Tibial nerve (tissue), 4 donors: ENCODE data around the gene INSIG1. TPM values are rescaled to one million over a fixed set of nuclear protein-coding genes. Genes with fewer than 3 reads are reported as not detected.

ENCODE experiments used
- DNase-seq, 2 donors: peaks; one replicate each; pipeline ENCODE4 v3.0.0-alpha.2; 2019; ENCODE audit warnings: low spot score in 2 of 2
- H3K27ac ChIP-seq, 4 donors: fragments of 200-600 bp; sonication (generic) in 3 of 4; one replicate each; pipeline ENCODE4 v1.5.1; 2017 to 2019; ENCODE audit warnings: mild to moderate bottlenecking in 1 of 4
- H3K27me3 ChIP-seq, 2 donors: fragments of 200-600 bp; sonication (generic) in 1 of 2; one replicate each; pipeline versions ENCODE4 v1.5.1 to v1.6.0; 2017 to 2019
- H3K36me3 ChIP-seq, 3 donors: fragments of 200-600 bp; sonication (generic); one replicate each; pipeline ENCODE4 v1.5.1; 2018 to 2019
- H3K4me1 ChIP-seq, 4 donors: fragments of 200-600 bp; sonication (generic) in 3 of 4; one replicate each; pipeline ENCODE4 v1.5.1; 2017 to 2019
- H3K4me3 ChIP-seq, 4 donors: fragments of 200-600 bp; sonication (generic) in 3 of 4; one replicate each; pipeline ENCODE4 v1.5.1; 2017 to 2019; ENCODE audit warnings: mild to moderate bottlenecking in 1 of 4, moderate library complexity in 1 of 4
- H3K9me3 ChIP-seq, 4 donors: fragments of 200-600 bp; sonication (generic) in 3 of 4; one replicate each; pipeline ENCODE4 v1.5.1; 2017 to 2019
- CTCF ChIP-seq, 5 experiments: fragments of 200-600 bp in 3 of 5; fragments of 450-650 bp in 2 of 5; sonication (generic) in 3 of 5; IDR thresholded peaks; one replicate each; pipeline ENCODE4 v1.5.1; 2016 to 2019; ENCODE audit warnings: antibody characterized with exemption in 5 of 5, mild to moderate bottlenecking in 3 of 5, moderate library complexity in 2 of 5
- EP300 ChIP-seq, 2 donors: sonication (generic); formaldehyde crosslinking; IDR thresholded peaks; one replicate each; pipeline ENCODE4 v1.6.1; 2017; ENCODE audit warnings: antibody characterized with exemption in 2 of 2, mild to moderate bottlenecking in 1 of 2
- POLR2A ChIP-seq, 2 donors: fragments of 450-650 bp; IDR thresholded peaks; one replicate each; pipeline ENCODE4 v1.6.1; 2017; ENCODE audit warnings: antibody characterized with exemption in 2 of 2, mild to moderate bottlenecking in 2 of 2, moderate library complexity in 2 of 2
- WGBS, 2 donors: methylation state at CpG; one replicate each; pipeline ENCODE4 v1.1.5; 2018; 5-methylcytosine and 5-hydroxymethylcytosine counted together
- total RNA-seq, 4 donors: library from RNA; depleted of rRNA; stranded (reverse); fragments of >200 nt; gene quantifications; one replicate each; pipeline ENCODE4 v1.1.0, GENCODE V29; 2016

The INSIG1 gene
- total RNA-seq, 4 donors from 2014 or later, result 66.9 to 91.7 (median 80.5) TPM

GRCh38 chr7:155336812-155337602, 39.3 kb downstream of the INSIG1 start:
- Histone ChIP-seq H3K27me3 (peaks cover 0 to 14% of the 10 kb centered on the region in 2 donors), H3K9me3 (no peaks in the 10 kb centered on the region), H3K4me3 (no peak overlapping the region), H3K4me1 (no peaks in the 10 kb centered on the region), H3K27ac (no peak overlapping the region), H3K36me3 (no peaks in the 10 kb centered on the region)
- no peak for TF ChIP-seq CTCF (IDR thresholded peaks at IDR 0.05)
- 79 to 83% methylated on average over 21 of the region's 21 CpGs for WGBS, 2 donors
- no peak for DNase-seq

- Histone ChIP-seq H3K9me3 (no peaks in the 10 kb centered on the region), H3K27ac (no peak overlapping the region), H3K27me3 (peaks cover 0 to 12% of the 10 kb centered on the region in 2 donors), H3K4me1 (no peaks in the 10 kb centered on the region), H3K36me3 (no peaks in the 10 kb centered on the region), H3K4me3 (no peak overlapping the region)
- no peak for DNase-seq
- TF ChIP-seq CTCF (IDR thresholded peaks at IDR 0.05) (no peak), EP300 (IDR thresholded peaks at IDR 0.05) (no peak), POLR2A (IDR thresholded peaks at IDR 0.05) (no peak)
- 83 to 84% methylated on average over 37 of the region's 37 CpGs for WGBS, 2 donors
These were observed 40.4 kb downstream of the INSIG1 start for GRCh38 chr7:155337946-155338631.

- H3K27ac ChIP-seq, result no peak overlapping the region
- no peak for DNase-seq
- H3K9me3 ChIP-seq, result no peaks in the 10 kb centered on the region
- TF ChIP-seq EP300 (IDR thresholded peaks at IDR 0.05), result no peak
- no peak for TF ChIP-seq POLR2A (IDR thresholded peaks at IDR 0.05)
- no peak for TF ChIP-seq CTCF (IDR thresholded peaks at IDR 0.05)
- H3K4me3 ChIP-seq, result no peak overlapping the region
- no peaks in the 10 kb centered on the region for H3K4me1 ChIP-seq
- no peaks in the 10 kb centered on the region for H3K36me3 ChIP-seq
- peaks cover 0 to 12% of the 10 kb centered on the region in 2 donors for H3K27me3 ChIP-seq
- WGBS, 2 donors, result 74% methylated on average over 25 of the region's 25 CpGs
These were observed 41.1 kb downstream of the INSIG1 start for GRCh38 chr7:155338632-155339320.

- Histone ChIP-seq H3K36me3 (no peaks in the 10 kb centered on the region), H3K27me3 (peaks cover 0 to 12% of the 10 kb centered on the region in 2 donors), H3K4me1 (peaks cover 0 to 2% (median 0%) of the 10 kb centered on the region in 4 donors), H3K27ac (no peak overlapping the region), H3K4me3 (no peak overlapping the region), H3K9me3 (no peaks in the 10 kb centered on the region)
- DNase-seq, result no peak
- TF ChIP-seq POLR2A (IDR thresholded peaks at IDR 0.05), result no peak
- TF ChIP-seq EP300 (IDR thresholded peaks at IDR 0.05), result no peak
- TF ChIP-seq CTCF (IDR thresholded peaks at IDR 0.05), result no peak
- 52 to 78% methylated on average over 12 to 16 of the region's 17 CpGs for WGBS, 2 donors
These were observed 41.8 kb downstream of the INSIG1 start for GRCh38 chr7:155339474-155339873.
